CD1c-positive myeloid dendritic cell (primary cell): ENCODE data around the gene TSPO2.

Experiments
- DNase-seq: peaks from one replicate; pipeline ENCODE4 v3.0.0-alpha.2; 2016; ENCODE audit errors: extremely low spot score

Gene TSPO2

GRCh38 chr6:41075651-41076626, 33.7 kb downstream of the TSPO2 start:
- DNase-seq = no peak

GRCh38 chr6:41077536-41077935, 35.3 kb downstream of the TSPO2 start:
- no peak for DNase-seq

- no peak for DNase-seq
Measured at GRCh38 chr6:41078101-41078500, 35.8 kb downstream of the TSPO2 start.

GRCh38 chr6:41079080-41079479, 36.8 kb downstream of the TSPO2 start:
- no peak for DNase-seq

- no peak for DNase-seq
Measured at GRCh38 chr6:41080621-41081020, 38.4 kb downstream of the TSPO2 start.

- DNase-seq = no peak
Measured at GRCh38 chr6:41083072-41083471, 40.8 kb downstream of the TSPO2 start.

- no peak for DNase-seq
Measured at GRCh38 chr6:41085182-41085581, 42.9 kb downstream of the TSPO2 start.

GRCh38 chr6:41088451-41088850, 46.2 kb downstream of the TSPO2 start:
- DNase-seq = no peak

GRCh38 chr6:41090841-41091761, 48.8 kb downstream of the TSPO2 start:
- DNase-seq = no peak

- DNase-seq = peak; percentile 30
Measured at GRCh38 chr6:41092421-41093140, 50.3 kb downstream of the TSPO2 start.

- no peak for DNase-seq
Measured at GRCh38 chr6:41093729-41094128, 51.5 kb downstream of the TSPO2 start.
